SU-DHL-6 (cell line): ENCODE results near the gene CXorf38.
"Not testable (repeated sequence)": the region's sequence is repeated elsewhere in the genome, so short reads cannot be mapped to it uniquely, and the experiment has no call there.

Experiments used
- H2AFZ ChIP-seq: fragments of 200-600 bp; sonication (generic); 2 replicates; pipeline ENCODE4 v1.6.1; 2014; ENCODE audit warnings: low read depth, mild to moderate bottlenecking, moderate library complexity, mixed read lengths, antibody characterized with exemption, low read length; ENCODE audit not compliant: severe bottlenecking
- H3F3A ChIP-seq: fragments of 200-600 bp; shearing (Covaris generic); 2 replicates; pipeline ENCODE4 v1.6.0; 2016; ENCODE audit warnings: antibody characterized with exemption, mild to moderate bottlenecking; ENCODE audit not compliant: insufficient read depth
- H3K27ac ChIP-seq: fragments of 200-600 bp; sonication (generic); 2 replicates; pipeline ENCODE4 v1.5.1; 2016; ENCODE audit warnings: low read depth, mild to moderate bottlenecking, low read length, moderate library complexity, mixed read lengths
- H3K27me3 ChIP-seq: fragments of 200-600 bp; sonication (generic), shearing (Covaris generic); 2 replicates; pipeline ENCODE4 v1.6.0; 2014; ENCODE audit warnings: mild to moderate bottlenecking, low read length
- H3K36me3 ChIP-seq: fragments of 200-600 bp; sonication (generic); 2 replicates; pipeline ENCODE4 v1.6.1; 2014; ENCODE audit warnings: mild to moderate bottlenecking, low read length, mixed read lengths
- H3K4me2 ChIP-seq: fragments of 300-600, 200-600 bp; shearing (Covaris generic), sonication (generic); 2 replicates; pipeline ENCODE4 v1.6.0; 2014; ENCODE audit warnings: low read length, low read depth, mild to moderate bottlenecking; ENCODE audit not compliant: poor library complexity, severe bottlenecking
- H3K4me3 ChIP-seq: fragments of 200-600 bp; sonication (generic); 2 replicates; pipeline ENCODE4 v1.5.1; 2014; ENCODE audit warnings: antibody characterized with exemption, low read length, mild to moderate bottlenecking, mixed read lengths; ENCODE audit not compliant: insufficient read depth, poor library complexity, severe bottlenecking
- H3K79me2 ChIP-seq: fragments of 200-600 bp; sonication (generic); 2 replicates; pipeline ENCODE4 v1.6.1; 2014; ENCODE audit warnings: mild to moderate bottlenecking, low read length, moderate library complexity; ENCODE audit not compliant: insufficient read depth
- H3K9ac ChIP-seq: fragments of 200-600 bp; sonication (generic); 2 replicates; pipeline ENCODE4 v1.7.0; 2014; ENCODE audit warnings: mild to moderate bottlenecking, low read length
- H3K9me2 ChIP-seq: fragments of 200-600 bp; sonication (generic); replicated peaks from 2 replicates; pipeline ENCODE4 v1.6.1; 2014; ENCODE audit warnings: low read length; ENCODE audit not compliant: insufficient read depth
- H3K9me3 ChIP-seq: fragments of 200-600 bp; sonication (generic); 2 replicates; pipeline ENCODE4 v1.6.1; 2014; ENCODE audit warnings: low read length, mixed read lengths; ENCODE audit not compliant: insufficient read depth
- H4K20me1 ChIP-seq: fragments of 200-600 bp; sonication (generic); 2 replicates; pipeline ENCODE4 v1.6.1; 2014; ENCODE audit warnings: low read depth, mild to moderate bottlenecking, antibody characterized with exemption, low read length, moderate library complexity, mixed read lengths
- CTCF ChIP-seq: fragments of 200-600 bp; sonication (generic); IDR thresholded peaks from one replicate; pipeline ENCODE4 v1.5.1; 2017; ENCODE audit warnings: antibody characterized with exemption, mild to moderate bottlenecking, low read length, moderate library complexity; ENCODE audit not compliant: insufficient read depth, poor library complexity, severe bottlenecking
- EZH2phosphoT487 ChIP-seq: fragments of 200-600 bp; sonication (generic), shearing (Covaris generic); conservative IDR thresholded peaks from 2 replicates; pipeline ENCODE4 v1.6.1; 2018; ENCODE audit warnings: mild to moderate bottlenecking, antibody characterized with exemption, low read length, moderate library complexity, mixed read lengths

The CXorf38 gene

GRCh38 chrX:40612511-40612910, 34.9 kb downstream of the CXorf38 start:
- Histone ChIP-seq H3K4me2 (no peak overlapping the region), H2AFZ (no peak overlapping the region), H3K4me3 (no peak overlapping the region), H3K27ac (no peak overlapping the region), H3K9me3 (no peaks in the 10 kb centered on the region), H3K9me2 (no peaks in the 10 kb centered on the region), H3K79me2 (no peaks in the 10 kb centered on the region), H3K27me3 (no peaks in the 10 kb centered on the region), H4K20me1 (no peaks in the 10 kb centered on the region), H3K9ac (no peak overlapping the region), H3K36me3 (no peaks in the 10 kb centered on the region), H3F3A (no peaks in the 10 kb centered on the region)
- TF ChIP-seq CTCF (no peak), EZH2phosphoT487 (no peak)

- no peaks in the 10 kb centered on the region for H3F3A ChIP-seq
- no peaks in the 10 kb centered on the region for H3K9me2 ChIP-seq
- no peak overlapping the region for H2AFZ ChIP-seq
- no peak for TF ChIP-seq EZH2phosphoT487
- no peak for TF ChIP-seq CTCF
- no peak overlapping the region for H3K4me3 ChIP-seq
- no peak overlapping the region for H3K27ac ChIP-seq
- H3K36me3 ChIP-seq = no peaks in the 10 kb centered on the region
- no peaks in the 10 kb centered on the region for H3K27me3 ChIP-seq
- no peaks in the 10 kb centered on the region for H4K20me1 ChIP-seq
- H3K4me2 ChIP-seq = no peak overlapping the region
- no peaks in the 10 kb centered on the region for H3K79me2 ChIP-seq
- H3K9ac ChIP-seq = no peak overlapping the region
- no peaks in the 10 kb centered on the region for H3K9me3 ChIP-seq
These were observed 40.0 kb downstream of the CXorf38 start for GRCh38 chrX:40607381-40607780.

- H3K79me2 ChIP-seq = no peaks in the 10 kb centered on the region
- H2AFZ ChIP-seq = no peak overlapping the region
- no peaks in the 10 kb centered on the region for H3K36me3 ChIP-seq
- no peaks in the 10 kb centered on the region for H3K9me3 ChIP-seq
- H3K4me3 ChIP-seq = no peak overlapping the region
- no peaks in the 10 kb centered on the region for H3K27me3 ChIP-seq
- no peaks in the 10 kb centered on the region for H3F3A ChIP-seq
- no peaks in the 10 kb centered on the region for H3K9me2 ChIP-seq
- no peak overlapping the region for H3K4me2 ChIP-seq
- no peak overlapping the region for H3K27ac ChIP-seq
- H4K20me1 ChIP-seq = no peaks in the 10 kb centered on the region
- H3K9ac ChIP-seq = no peak overlapping the region
- TF ChIP-seq CTCF (no peak), EZH2phosphoT487 (no peak)
These were observed 43.9 kb downstream of the CXorf38 start for GRCh38 chrX:40603446-40603845.

- not testable (repeated sequence) for H2AFZ ChIP-seq, H3K4me2 ChIP-seq, H3K9me2 ChIP-seq, H3K27me3 ChIP-seq, H3K9me3 ChIP-seq, H3K36me3 ChIP-seq, H3F3A ChIP-seq, H3K9ac ChIP-seq, H3K4me3 ChIP-seq, H4K20me1 ChIP-seq, H3K27ac ChIP-seq
- H3K79me2 ChIP-seq = peaks cover 25% of the 10 kb centered on the region; the same call in 1 of the 2 replicates
These were observed 57.6 kb downstream of the CXorf38 start for GRCh38 chrX:40589616-40590321.

- H2AFZ ChIP-seq, H3F3A ChIP-seq, H3K36me3 ChIP-seq, H3K9me2 ChIP-seq, H3K27me3 ChIP-seq, H3K27ac ChIP-seq, H3K4me3 ChIP-seq, H3K4me2 ChIP-seq, H3K9ac ChIP-seq, H3K9me3 ChIP-seq, H4K20me1 ChIP-seq: not testable (repeated sequence)
- peaks cover 38% of the 10 kb centered on the region for H3K79me2 ChIP-seq
These were observed 59.7 kb downstream of the CXorf38 start for GRCh38 chrX:40587623-40588022.
